ENCODE data around the gene GEN1. TPM values are rescaled to one million over a fixed set of nuclear protein-coding genes. Genes with fewer than 3 reads are reported as not detected.

Gene GEN1
- total and polyA plus RNA-seq, 10 donors = 4.3 to 22.0 (median 16.6) TPM

- DNase-seq = no peak
- Histone ChIP-seq H3K36me3 (peaks cover 0 to 62% (median 6%) of the 10 kb centered on the region in 6 donors), H3K9me3 (no peaks in the 10 kb centered on the region), H3K27me3 (replicated peaks in 1 of 7) (no peaks in the 10 kb centered on the region), H3K27ac (no peak overlapping the region), H3K4me1 (no peaks in the 10 kb centered on the region), H3K4me3 (no peak overlapping the region)
- TF ChIP-seq CTCF (IDR thresholded peaks at IDR 0.05 in 8 of 11, conservative IDR thresholded peaks at IDR 0.05 in 3 of 11) (no peak), POLR2AphosphoS5 (IDR thresholded peaks at IDR 0.05) (no peak), POLR2A (IDR thresholded peaks at IDR 0.05) (no peak)
- intact Hi-C loops (cut with DNase I; ENCODE audit: low total_unique reads) = no loop called here
- WGBS, 5 donors = 87 to 96% (median 92%) methylated on average over 1 of the region's 1 CpG
These were observed 27.5 kb downstream of the GEN1 start for GRCh38 chr2:17781482-17781881.

GRCh38 chr2:17786727-17787126, 32.8 kb downstream of the GEN1 start:
- Histone ChIP-seq H3K27me3 (replicated peaks in 1 of 7) (no peaks in the 10 kb centered on the region), H3K27ac (no peak overlapping the region), H3K9me3 (no peaks in the 10 kb centered on the region), H3K4me1 (no peaks in the 10 kb centered on the region), H3K36me3 (peaks cover 0 to 13% (median 0%) of the 10 kb centered on the region in 6 donors), H3K4me3 (no peak overlapping the region)
- 86 to 93% (median 91%) methylated on average over 3 of the region's 3 CpGs for WGBS, 5 donors
- TF ChIP-seq POLR2AphosphoS5 (IDR thresholded peaks at IDR 0.05) = no peak
- intact Hi-C loops (cut with DNase I; ENCODE audit: low total_unique reads) = no loop called here
- no peak for DNase-seq

DNA sequence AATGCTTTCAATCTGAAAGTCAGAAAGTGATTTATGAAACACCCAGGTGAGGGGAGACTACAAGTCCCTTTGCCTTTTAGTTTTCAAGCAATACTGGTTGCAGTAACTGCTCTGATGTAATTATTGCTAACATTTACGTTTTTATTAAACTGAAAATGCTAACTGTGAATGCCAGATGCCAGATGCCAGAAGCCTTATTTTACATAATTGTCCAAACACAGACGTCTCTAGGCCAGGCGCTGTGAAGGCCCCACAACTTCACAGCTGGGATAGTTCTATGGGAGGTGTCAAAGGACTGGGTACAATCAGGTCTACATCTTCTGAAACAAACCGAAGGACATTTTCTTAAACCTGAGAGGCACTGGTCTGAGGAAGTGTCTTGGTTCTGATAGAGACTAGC, 34.8 kb downstream of the GEN1 start:
- 66 to 80% (median 70%) methylated on average over 4 of the region's 4 CpGs for WGBS, 5 donors
- no peak for DNase-seq

GRCh38 chr2:17790536-17790935, 36.6 kb downstream of the GEN1 start:
- H3K36me3 ChIP-seq = no peaks in the 10 kb centered on the region
- intact Hi-C loops (cut with DNase I; ENCODE audit: low total_unique reads) = no loop called here
- no peaks in the 10 kb centered on the region for H3K9me3 ChIP-seq
- no peak overlapping the region for H3K27ac ChIP-seq
- no peak for DNase-seq
- no peak overlapping the region for H3K4me3 ChIP-seq
- TF ChIP-seq POLR2AphosphoS5 (IDR thresholded peaks at IDR 0.05) = no peak
- no peak for TF ChIP-seq POLR2A (IDR thresholded peaks at IDR 0.05)
- TF ChIP-seq CTCF (IDR thresholded peaks at IDR 0.05 in 8 of 11, conservative IDR thresholded peaks at IDR 0.05 in 3 of 11) = no peak
- 50 to 76% (median 57%) methylated on average over 1 of the region's 1 CpG for WGBS, 5 donors
- no peaks in the 10 kb centered on the region for H3K4me1 ChIP-seq
- no peaks in the 10 kb centered on the region for H3K27me3 ChIP-seq (replicated peaks in 1 of 7)

More for the DNA sequence above, 34.8 kb downstream of the GEN1 start:
- intact Hi-C loops (cut with DNase I; ENCODE audit: low total_unique reads) = no loop called here
- TF ChIP-seq CTCF (IDR thresholded peaks at IDR 0.05 in 8 of 11, conservative IDR thresholded peaks at IDR 0.05 in 3 of 11) = no peak
- no peak for TF ChIP-seq POLR2AphosphoS5 (IDR thresholded peaks at IDR 0.05)
- TF ChIP-seq POLR2A (IDR thresholded peaks at IDR 0.05) = no peak
- Histone ChIP-seq H3K36me3 (no peaks in the 10 kb centered on the region), H3K4me3 (no peak overlapping the region), H3K9me3 (no peaks in the 10 kb centered on the region), H3K4me1 (no peaks in the 10 kb centered on the region), H3K27ac (no peak overlapping the region), H3K27me3 (replicated peaks in 1 of 7) (no peaks in the 10 kb centered on the region)
